GM12878 (cell line): ENCODE results near the gene LGALS1. TPM values are rescaled to one million over a fixed set of nuclear protein-coding genes. Genes with fewer than 3 reads are reported as not detected.
A peak's percentile ranks its signal among the peaks of the same experiment; 100 is the strongest.

ENCODE experiments used
- CEBPZ ChIP-seq: fragments of 150-350 bp; IDR thresholded peaks from 2 replicates; pipeline ENCODE4 v1.6.1; 2016; ENCODE audit warnings: low read depth, low read length
- CREB1 ChIP-seq: IDR thresholded peaks from 2 replicates; pipeline ENCODE4 v1.6.1; 2012; ENCODE audit warnings: low read depth, mild to moderate bottlenecking, inconsistent platforms
- EED ChIP-seq: sonication (generic); IDR thresholded peaks from 2 replicates; pipeline ENCODE4 v1.6.1; 2016; ENCODE audit warnings: antibody characterized with exemption, low read depth
- EZH2 ChIP-seq: IDR thresholded peaks from 2 replicates; pipeline ENCODE4 v1.6.1; 2012; ENCODE audit warnings: low read depth, mild to moderate bottlenecking, control low read depth, inconsistent platforms, low read length, borderline replicate concordance; ENCODE audit not compliant: control insufficient read depth
- GATAD2B ChIP-seq: fragments of 450-650 bp; conservative IDR thresholded peaks from 2 replicates; pipeline ENCODE4 v1.6.1; 2017; ENCODE audit warnings: low read depth, mild to moderate bottlenecking, moderate library complexity
- HDAC2 ChIP-seq: fragments of 200-600 bp; sonication (generic); IDR thresholded peaks from 2 replicates; pipeline ENCODE4 v1.6.1; 2017
- MTA2 ChIP-seq: fragments of 450-650 bp; IDR thresholded peaks from 2 replicates; pipeline ENCODE4 v1.6.1; 2016; ENCODE audit warnings: low read depth, mild to moderate bottlenecking, moderate library complexity
- NFIC ChIP-seq: IDR thresholded peaks from 2 replicates; pipeline ENCODE4 v1.6.1; 2012; ENCODE audit warnings: low read depth, mild to moderate bottlenecking, inconsistent platforms, low read length, moderate library complexity
- NKRF ChIP-seq: fragments of 450-650 bp; conservative IDR thresholded peaks from 2 replicates; pipeline ENCODE4 v1.6.1; 2017; ENCODE audit warnings: mild to moderate bottlenecking, moderate library complexity
- NR2C2 ChIP-seq: IDR thresholded peaks from 2 replicates; pipeline ENCODE4 v1.6.1; 2011; ENCODE audit warnings: borderline replicate concordance, low read depth; ENCODE audit not compliant: control insufficient read depth, insufficient read length
- RELA ChIP-seq: fragments of 450-650 bp; IDR thresholded peaks from 2 replicates; pipeline ENCODE4 v1.8.0; 2014; ENCODE audit warnings: borderline replicate concordance; ENCODE audit not compliant: partially characterized antibody
- SKIL ChIP-seq: fragments of 450-650 bp; IDR thresholded peaks from 2 replicates; pipeline ENCODE4 v1.6.1; 2017; ENCODE audit warnings: mild to moderate bottlenecking, low read depth, inconsistent platforms; ENCODE audit not compliant: poor library complexity, severe bottlenecking
- SPI1 ChIP-seq: IDR thresholded peaks from 2 replicates; pipeline ENCODE4 v1.6.1; 2011; ENCODE audit warnings: low read depth, mild to moderate bottlenecking, low read length, moderate library complexity, borderline replicate concordance; ENCODE audit not compliant: insufficient read depth
- SRF ChIP-seq, 2 experiments: IDR thresholded peaks; 2 replicates each; pipeline ENCODE4 v1.6.1; 2011; ENCODE audit warnings: low read depth in 2 of 2, low read length in 2 of 2, mild to moderate bottlenecking in 1 of 2, moderate library complexity in 1 of 2
- SUZ12 ChIP-seq: fragments of 200-600 bp; sonication (generic); IDR thresholded peaks from one replicate; pipeline ENCODE4 v1.6.1; 2018; ENCODE audit warnings: antibody characterized with exemption, mild to moderate bottlenecking; ENCODE audit not compliant: unreplicated experiment
- TAF1 ChIP-seq: IDR thresholded peaks from 2 replicates; pipeline ENCODE4 v1.6.1; 2011; ENCODE audit warnings: mild to moderate bottlenecking, low read depth, low read length, borderline replicate concordance
- TBL1XR1 ChIP-seq: IDR thresholded peaks from 2 replicates; pipeline ENCODE4 v1.6.1; 2012; ENCODE audit warnings: low read depth, low read length, improper control_type of control experiment
- YY1 ChIP-seq: IDR thresholded peaks from 2 replicates; pipeline ENCODE4 v1.6.1; 2011; ENCODE audit warnings: low read depth, mild to moderate bottlenecking, low read length
- ZZZ3 ChIP-seq: IDR thresholded peaks from 2 replicates; pipeline ENCODE4 v1.6.1; 2011; ENCODE audit warnings: low read depth; ENCODE audit not compliant: control insufficient read depth, insufficient read length
- polyA plus RNA-seq, 11 experiments: library from polyadenylated mRNA; depleted of rRNA in 4 of 11; unstranded in 6 of 11; stranded (reverse) in 5 of 11; fragments of >200 nt; fragmentation: Nextera tagmentation in 4 of 11; fragmentation: Illumina TruSeq in 1 of 11; extraction: Ambion mirVana in 4 of 11; extraction: Trizol in 1 of 11; gene quantifications; 1 replicate in 1 of 11; 2 replicates in 10 of 11; pipeline versions ENCODE4 v1.2.1 to v1.2.3, GENCODE V29; 2011 to 2016; ENCODE audit warnings: inconsistent platforms in 2 of 11, missing spikeins in 2 of 11, low read depth in 1 of 11
- total RNA-seq, 4 experiments: library from RNA; depleted of rRNA in 3 of 4; stranded (reverse); fragments of >200 nt in 3 of 4; fragmentation: Illumina TruSeq in 1 of 4; extraction: Trizol in 1 of 4; gene quantifications; 2 replicates each; pipeline versions ENCODE4 v1.2.1 to v1.2.3, GENCODE V29; 2013 to 2021
- TF ChIP-seq, protein P1 (sequence below): fragments of 450-650 bp; IDR thresholded peaks from 2 replicates; pipeline ENCODE4 v1.6.1; 2014; ENCODE audit warnings: mild to moderate bottlenecking

LGALS1 gene
- total and polyA plus RNA-seq, 10 of the 15 experiments (the other 5 are each of a cell fraction or from before 2014, with no cell fraction given), result 312 to 1,889 (median 706) TPM

- TF ChIP-seq NKRF (no peak), SKIL (no peak), MTA2 (peak; percentile 50; the same call in 1 of the 2 replicates), EED (no peak; the same call in 1 of the 2 replicates), GATAD2B (peak; percentile 78; the same call in 1 of the 2 replicates), YY1 (0 out of 2 replicates have a peak, but pooled peaks have one; percentile 12), HDAC2 (no peak; the same call in 1 of the 2 replicates), RELA (no peak), NR2C2 (no peak), SUZ12 (no peak), TAF1 (0 out of 2 replicates have a peak, but pooled peaks have one; percentile 18), NFIC (peak; percentile 27; the same call in 1 of the 2 replicates), TBL1XR1 (no peak), ZZZ3 (no peak), EZH2 (no peak), SRF (IDR thresholded peaks at IDR 0.05; ENCODE audit: low read depth in 2 of 2, low read length in 2 of 2) (no peak), CREB1 (peak; percentile 84), SPI1 (no peak), CEBPZ (no peak)
- TF ChIP-seq, protein P1, sequence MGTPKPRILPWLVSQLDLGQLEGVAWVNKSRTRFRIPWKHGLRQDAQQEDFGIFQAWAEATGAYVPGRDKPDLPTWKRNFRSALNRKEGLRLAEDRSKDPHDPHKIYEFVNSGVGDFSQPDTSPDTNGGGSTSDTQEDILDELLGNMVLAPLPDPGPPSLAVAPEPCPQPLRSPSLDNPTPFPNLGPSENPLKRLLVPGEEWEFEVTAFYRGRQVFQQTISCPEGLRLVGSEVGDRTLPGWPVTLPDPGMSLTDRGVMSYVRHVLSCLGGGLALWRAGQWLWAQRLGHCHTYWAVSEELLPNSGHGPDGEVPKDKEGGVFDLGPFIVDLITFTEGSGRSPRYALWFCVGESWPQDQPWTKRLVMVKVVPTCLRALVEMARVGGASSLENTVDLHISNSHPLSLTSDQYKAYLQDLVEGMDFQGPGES, result no peak
Measured at GRCh38 chr22:37676736-37677492, 1.5 kb downstream of the LGALS1 start (continued).
